ENCODE measurements around the gene SMAD1. TPM values are rescaled to one million over a fixed set of nuclear protein-coding genes. Genes with fewer than 3 reads are reported as not detected.
"Not testable (repeated sequence)": the region's sequence is repeated elsewhere in the genome, so short reads cannot be mapped to it uniquely, and the experiment has no call there.

Gene SMAD1
- total RNA-seq, 1 donor from 2014 or later, result 3.2 TPM

GRCh38 chr4:145520172-145520571 is 38.5 kb downstream of the SMAD1 start:
- intact Hi-C loops (cut with micrococcal nuclease), result no loop called here
- no peaks in the 10 kb centered on the region for H3K9me3 Mint-ChIP-seq
- no peaks in the 10 kb centered on the region for H3K36me3 Mint-ChIP-seq (ENCODE audit: low read depth)
- H3K27ac Mint-ChIP-seq, result no peak overlapping the region
- peaks cover 7% of the 10 kb centered on the region for H3K27me3 Mint-ChIP-seq (ENCODE audit: insufficient read depth)
- no peaks in the 10 kb centered on the region for H3K4me1 Mint-ChIP-seq (ENCODE audit: low read depth)
- no peak overlapping the region for H3K4me3 Mint-ChIP-seq
- no peak for DNase-seq (ENCODE audit: low spot score)

GRCh38 chr4:145521282-145521681 is 39.6 kb downstream of the SMAD1 start:
- no peaks in the 10 kb centered on the region for H3K4me1 Mint-ChIP-seq (ENCODE audit: low read depth)
- no peak for DNase-seq (ENCODE audit: low spot score)
- intact Hi-C loops (cut with micrococcal nuclease), result no loop called here

GRCh38 chr4:145523117-145523516 is 41.5 kb downstream of the SMAD1 start:
- intact Hi-C loops (cut with micrococcal nuclease), result no loop called here
- no peak for DNase-seq (ENCODE audit: low spot score)

More at GRCh38 chr4:145521282-145521681, 39.6 kb downstream of the SMAD1 start:
- no peak overlapping the region for H3K4me3 Mint-ChIP-seq
- no peaks in the 10 kb centered on the region for H3K9me3 Mint-ChIP-seq
- peaks cover 7% of the 10 kb centered on the region for H3K27me3 Mint-ChIP-seq (ENCODE audit: insufficient read depth)
- H3K27ac Mint-ChIP-seq, result no peak overlapping the region
- no peaks in the 10 kb centered on the region for H3K36me3 Mint-ChIP-seq (ENCODE audit: low read depth)

GRCh38 chr4:145524552-145524951 is 42.9 kb downstream of the SMAD1 start:
- intact Hi-C loops (cut with micrococcal nuclease), result no loop called here
- no peak for DNase-seq (ENCODE audit: low spot score)
- Mint-ChIP-seq H3K9me3 (no peaks in the 10 kb centered on the region), H3K36me3 (ENCODE audit: low read depth) (no peaks in the 10 kb centered on the region), H3K27ac (no peak overlapping the region), H3K4me3 (no peak overlapping the region), H3K4me1 (ENCODE audit: low read depth) (no peaks in the 10 kb centered on the region), H3K27me3 (ENCODE audit: insufficient read depth) (peaks cover 7% of the 10 kb centered on the region)

More at GRCh38 chr4:145523117-145523516, 41.5 kb downstream of the SMAD1 start:
- Mint-ChIP-seq H3K4me3 (no peak overlapping the region), H3K4me1 (ENCODE audit: low read depth) (no peaks in the 10 kb centered on the region), H3K9me3 (no peaks in the 10 kb centered on the region), H3K27me3 (ENCODE audit: insufficient read depth) (peaks cover 7% of the 10 kb centered on the region), H3K36me3 (ENCODE audit: low read depth) (no peaks in the 10 kb centered on the region), H3K27ac (no peak overlapping the region)

GRCh38 chr4:145525291-145525740 is 43.7 kb downstream of the SMAD1 start:
- Mint-ChIP-seq H3K27ac (no peak overlapping the region), H3K4me1 (ENCODE audit: low read depth) (no peaks in the 10 kb centered on the region), H3K27me3 (ENCODE audit: insufficient read depth) (peaks cover 7% of the 10 kb centered on the region), H3K36me3 (ENCODE audit: low read depth) (no peaks in the 10 kb centered on the region), H3K9me3 (no peaks in the 10 kb centered on the region), H3K4me3 (no peak overlapping the region)
- intact Hi-C loops (cut with micrococcal nuclease), result no loop called here
- no peak for DNase-seq (ENCODE audit: low spot score)

- no peaks in the 10 kb centered on the region for H3K4me1 Mint-ChIP-seq (ENCODE audit: low read depth)
- H3K4me3 Mint-ChIP-seq, result no peak overlapping the region
- H3K36me3 Mint-ChIP-seq (ENCODE audit: low read depth), result no peaks in the 10 kb centered on the region
- intact Hi-C loops (cut with micrococcal nuclease), result no loop called here
- no peaks in the 10 kb centered on the region for H3K9me3 Mint-ChIP-seq
- no peak for DNase-seq (ENCODE audit: low spot score)
- peaks cover 4% of the 10 kb centered on the region for H3K27me3 Mint-ChIP-seq (ENCODE audit: insufficient read depth)
- H3K27ac Mint-ChIP-seq, result no peak overlapping the region
Observed at GRCh38 chr4:145527773-145528172, 46.1 kb downstream of the SMAD1 start.

- Mint-ChIP-seq H3K27ac (no peak overlapping the region), H3K4me3 (no peak overlapping the region), H3K36me3 (ENCODE audit: low read depth) (no peaks in the 10 kb centered on the region), H3K4me1 (ENCODE audit: low read depth) (no peaks in the 10 kb centered on the region), H3K27me3 (ENCODE audit: insufficient read depth) (peaks cover 2% of the 10 kb centered on the region), H3K9me3 (no peaks in the 10 kb centered on the region)
- intact Hi-C loops (cut with micrococcal nuclease), result no loop called here
- DNase-seq (ENCODE audit: low spot score), result no peak
Observed at GRCh38 chr4:145528601-145529000, 46.9 kb downstream of the SMAD1 start.

- no peak overlapping the region for H3K27ac Mint-ChIP-seq
Observed at GRCh38 chr4:145530189-145530588, 48.5 kb downstream of the SMAD1 start.

GRCh38 chr4:145530662-145531061 is 49.0 kb downstream of the SMAD1 start:
- H3K9me3 Mint-ChIP-seq, result no peaks in the 10 kb centered on the region
- H3K4me1 Mint-ChIP-seq (ENCODE audit: low read depth), result no peaks in the 10 kb centered on the region
- H3K27ac Mint-ChIP-seq, result no peak overlapping the region
- intact Hi-C loops (cut with micrococcal nuclease), result no loop called here
- peaks cover 3% of the 10 kb centered on the region for H3K27me3 Mint-ChIP-seq (ENCODE audit: insufficient read depth)
- no peak for DNase-seq (ENCODE audit: low spot score)
- H3K4me3 Mint-ChIP-seq, result no peak overlapping the region
- no peaks in the 10 kb centered on the region for H3K36me3 Mint-ChIP-seq (ENCODE audit: low read depth)

More at GRCh38 chr4:145530189-145530588, 48.5 kb downstream of the SMAD1 start:
- Mint-ChIP-seq H3K4me1 (ENCODE audit: low read depth) (no peaks in the 10 kb centered on the region), H3K36me3 (ENCODE audit: low read depth) (no peaks in the 10 kb centered on the region), H3K27me3 (ENCODE audit: insufficient read depth) (no peaks in the 10 kb centered on the region), H3K9me3 (no peaks in the 10 kb centered on the region), H3K4me3 (no peak overlapping the region)
- intact Hi-C loops (cut with micrococcal nuclease), result no loop called here
- no peak for DNase-seq (ENCODE audit: low spot score)

- intact Hi-C loops (cut with micrococcal nuclease), result no loop called here
- Mint-ChIP-seq H3K36me3 (ENCODE audit: low read depth) (no peaks in the 10 kb centered on the region), H3K4me3 (no peak overlapping the region)
Observed at GRCh38 chr4:145531223-145531622, 49.6 kb downstream of the SMAD1 start.

GRCh38 chr4:145531859-145532258 is 50.2 kb downstream of the SMAD1 start:
- Mint-ChIP-seq H3K27ac (no peak overlapping the region), H3K27me3 (ENCODE audit: insufficient read depth) (peaks cover 3% of the 10 kb centered on the region), H3K9me3 (no peaks in the 10 kb centered on the region), H3K4me1 (ENCODE audit: low read depth) (no peaks in the 10 kb centered on the region), H3K4me3 (no peak overlapping the region), H3K36me3 (ENCODE audit: low read depth) (no peaks in the 10 kb centered on the region)
- intact Hi-C loops (cut with micrococcal nuclease), result no loop called here
- DNase-seq (ENCODE audit: low spot score), result no peak

More at GRCh38 chr4:145531223-145531622, 49.6 kb downstream of the SMAD1 start:
- Mint-ChIP-seq H3K4me1 (ENCODE audit: low read depth) (no peaks in the 10 kb centered on the region), H3K27ac (no peak overlapping the region), H3K27me3 (ENCODE audit: insufficient read depth) (peaks cover 3% of the 10 kb centered on the region), H3K9me3 (no peaks in the 10 kb centered on the region)
- no peak for DNase-seq (ENCODE audit: low spot score)

GRCh38 chr4:145533001-145533400 is 51.3 kb downstream of the SMAD1 start:
- no peak for DNase-seq (ENCODE audit: low spot score)
- H3K4me1 Mint-ChIP-seq (ENCODE audit: low read depth), result no peaks in the 10 kb centered on the region
- H3K27ac Mint-ChIP-seq, result no peak overlapping the region
- intact Hi-C loops (cut with micrococcal nuclease), result no loop called here
- peaks cover 6% of the 10 kb centered on the region for H3K27me3 Mint-ChIP-seq (ENCODE audit: insufficient read depth)
- no peak overlapping the region for H3K4me3 Mint-ChIP-seq
- no peaks in the 10 kb centered on the region for H3K36me3 Mint-ChIP-seq (ENCODE audit: low read depth)
- no peaks in the 10 kb centered on the region for H3K9me3 Mint-ChIP-seq

GRCh38 chr4:145533415-145533814 is 51.8 kb downstream of the SMAD1 start:
- H3K4me3 Mint-ChIP-seq; H3K27me3 Mint-ChIP-seq (ENCODE audit: insufficient read depth); H3K9me3 Mint-ChIP-seq; DNase-seq (ENCODE audit: low spot score); H3K36me3 Mint-ChIP-seq (ENCODE audit: low read depth); H3K4me1 Mint-ChIP-seq (ENCODE audit: low read depth); intact Hi-C loops (cut with micrococcal nuclease); H3K27ac Mint-ChIP-seq: not testable (repeated sequence)

GRCh38 chr4:145533961-145534360 is 52.3 kb downstream of the SMAD1 start:
- Mint-ChIP-seq H3K27me3 (ENCODE audit: insufficient read depth) (peaks cover 11% of the 10 kb centered on the region), H3K4me1 (ENCODE audit: low read depth) (no peaks in the 10 kb centered on the region), H3K9me3 (no peaks in the 10 kb centered on the region), H3K4me3 (no peak overlapping the region), H3K36me3 (ENCODE audit: low read depth) (no peaks in the 10 kb centered on the region), H3K27ac (no peak overlapping the region)
- intact Hi-C loops (cut with micrococcal nuclease), result no loop called here
- DNase-seq (ENCODE audit: low spot score), result no peak
